ENCODE results near the gene TBC1D17.

The TBC1D17 gene

GRCh38 chr19:49877879-49878743 is 609 bp downstream of the TBC1D17 start:
- peak overlapping the region; percentile 95 for H3K4me3 ChIP-seq (ENCODE audit: low read length)
- H3K27me3 ChIP-seq (ENCODE audit: control insufficient read depth, insufficient read depth, low read length), result no peaks in the 10 kb centered on the region
- peak overlapping the region; percentile 71 for H3K9ac ChIP-seq (ENCODE audit: low read length)
- peaks cover 10% of the 10 kb centered on the region for H3K4me1 ChIP-seq (ENCODE audit: control insufficient read depth, insufficient read depth, low read length)
- peak overlapping the region; percentile 99 for H3K27ac ChIP-seq (ENCODE audit: low read depth, low read length)
- H3K36me3 ChIP-seq (ENCODE audit: control insufficient read depth, insufficient read depth, low read length), result peaks cover 33% of the 10 kb centered on the region

DNA sequence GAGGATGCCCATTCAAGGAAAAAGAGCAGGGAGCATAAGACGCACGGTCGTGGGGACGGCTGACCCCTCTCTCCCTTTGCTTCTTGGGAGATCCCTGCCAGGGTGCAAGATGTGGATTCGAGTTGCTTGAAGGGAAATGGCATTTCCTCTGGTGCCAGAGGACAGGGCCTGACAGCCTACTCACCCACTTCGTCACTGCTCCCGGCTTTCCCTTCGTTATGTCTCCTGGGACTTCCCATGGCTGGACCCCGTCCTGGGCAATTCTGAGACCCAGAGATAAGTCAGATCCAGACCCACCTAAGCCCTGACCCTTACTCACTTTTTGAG is 1.2 kb downstream of the TBC1D17 start:
- no peak overlapping the region for H3K9ac ChIP-seq (ENCODE audit: low read length)
- H3K36me3 ChIP-seq (ENCODE audit: control insufficient read depth, insufficient read depth, low read length), result peaks cover 39% of the 10 kb centered on the region
- H3K4me3 ChIP-seq (ENCODE audit: low read length), result peak overlapping the region; percentile 95
- H3K27me3 ChIP-seq (ENCODE audit: control insufficient read depth, insufficient read depth, low read length), result no peaks in the 10 kb centered on the region
- peaks cover 10% of the 10 kb centered on the region for H3K4me1 ChIP-seq (ENCODE audit: control insufficient read depth, insufficient read depth, low read length)
- H3K27ac ChIP-seq (ENCODE audit: low read depth, low read length), result no peak overlapping the region

- Histone ChIP-seq H3K27me3 (ENCODE audit: control insufficient read depth, insufficient read depth, low read length) (no peaks in the 10 kb centered on the region), H3K9ac (ENCODE audit: low read length) (no peak overlapping the region), H3K27ac (ENCODE audit: low read depth, low read length) (no peak overlapping the region), H3K4me1 (ENCODE audit: control insufficient read depth, insufficient read depth, low read length) (peaks cover 10% of the 10 kb centered on the region), H3K36me3 (ENCODE audit: control insufficient read depth, insufficient read depth, low read length) (peaks cover 46% of the 10 kb centered on the region), H3K4me3 (ENCODE audit: low read length) (no peak overlapping the region)
Observed at GRCh38 chr19:49879243-49879963, 1.9 kb downstream of the TBC1D17 start.

DNA sequence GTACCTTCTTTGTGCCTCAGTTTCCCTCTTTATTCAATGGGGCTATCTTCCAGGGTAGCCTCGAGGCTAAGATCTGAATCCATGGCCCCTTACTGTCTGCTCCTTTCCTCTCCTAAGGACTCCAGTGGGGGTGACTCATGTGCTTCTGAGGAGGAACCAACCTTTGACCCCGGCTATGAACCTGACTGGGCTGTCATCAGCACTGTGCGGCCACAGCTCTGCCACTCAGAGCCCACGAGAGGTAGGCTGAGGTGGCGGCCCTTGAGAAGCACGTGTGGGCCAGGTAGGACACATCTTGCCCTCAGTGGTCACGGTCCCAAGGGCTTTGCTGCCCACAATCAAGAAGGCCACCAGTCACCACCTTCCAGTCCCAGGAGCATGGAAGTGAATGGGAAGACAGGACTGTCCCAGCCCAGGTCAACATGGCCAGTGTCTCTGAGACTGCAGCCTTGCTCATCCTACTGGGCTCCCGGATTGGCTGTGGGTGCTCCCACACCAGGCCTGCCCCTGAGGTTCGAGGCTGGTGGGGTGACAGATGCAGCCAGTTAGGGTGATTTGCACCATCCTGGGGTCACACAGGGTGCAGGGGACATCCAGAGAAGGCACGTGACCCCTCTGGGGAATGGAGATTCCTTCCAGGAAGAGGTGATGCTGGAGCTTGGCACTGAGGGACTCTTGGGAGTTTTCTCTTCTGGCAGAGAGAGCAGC is 2.8 kb downstream of the TBC1D17 start:
- no peak overlapping the region for H3K9ac ChIP-seq (ENCODE audit: low read length)
- H3K4me1 ChIP-seq (ENCODE audit: control insufficient read depth, insufficient read depth, low read length), result peaks cover 9% of the 10 kb centered on the region
- H3K4me3 ChIP-seq (ENCODE audit: low read length), result no peak overlapping the region
- H3K27me3 ChIP-seq (ENCODE audit: control insufficient read depth, insufficient read depth, low read length), result no peaks in the 10 kb centered on the region
- peaks cover 51% of the 10 kb centered on the region for H3K36me3 ChIP-seq (ENCODE audit: control insufficient read depth, insufficient read depth, low read length)
- no peak overlapping the region for H3K27ac ChIP-seq (ENCODE audit: low read depth, low read length)

GRCh38 chr19:49881186-49881585 is 3.7 kb downstream of the TBC1D17 start:
- H3K4me1 ChIP-seq (ENCODE audit: control insufficient read depth, insufficient read depth, low read length), result peaks cover 4% of the 10 kb centered on the region
- no peaks in the 10 kb centered on the region for H3K27me3 ChIP-seq (ENCODE audit: control insufficient read depth, insufficient read depth, low read length)
- peaks cover 51% of the 10 kb centered on the region for H3K36me3 ChIP-seq (ENCODE audit: control insufficient read depth, insufficient read depth, low read length)
- H3K4me3 ChIP-seq (ENCODE audit: low read length), result no peak overlapping the region
- no peak overlapping the region for H3K9ac ChIP-seq (ENCODE audit: low read length)
- H3K27ac ChIP-seq (ENCODE audit: low read depth, low read length), result no peak overlapping the region

- Histone ChIP-seq H3K9ac (ENCODE audit: low read length) (no peak overlapping the region), H3K4me3 (ENCODE audit: low read length) (no peak overlapping the region), H3K27ac (ENCODE audit: low read depth, low read length) (no peak overlapping the region), H3K27me3 (ENCODE audit: control insufficient read depth, insufficient read depth, low read length) (no peaks in the 10 kb centered on the region), H3K36me3 (ENCODE audit: control insufficient read depth, insufficient read depth, low read length) (peaks cover 51% of the 10 kb centered on the region), H3K4me1 (ENCODE audit: control insufficient read depth, insufficient read depth, low read length) (peaks cover 4% of the 10 kb centered on the region)
Observed at GRCh38 chr19:49881672-49882394, 4.3 kb downstream of the TBC1D17 start.

GRCh38 chr19:49882643-49883042 is 5.1 kb downstream of the TBC1D17 start:
- no peaks in the 10 kb centered on the region for H3K27me3 ChIP-seq (ENCODE audit: control insufficient read depth, insufficient read depth, low read length)
- H3K27ac ChIP-seq (ENCODE audit: low read depth, low read length), result no peak overlapping the region
- no peak overlapping the region for H3K4me3 ChIP-seq (ENCODE audit: low read length)
- H3K36me3 ChIP-seq (ENCODE audit: control insufficient read depth, insufficient read depth, low read length), result peaks cover 51% of the 10 kb centered on the region
- H3K9ac ChIP-seq (ENCODE audit: low read length), result no peak overlapping the region
- peaks cover 4% of the 10 kb centered on the region for H3K4me1 ChIP-seq (ENCODE audit: control insufficient read depth, insufficient read depth, low read length)

DNA sequence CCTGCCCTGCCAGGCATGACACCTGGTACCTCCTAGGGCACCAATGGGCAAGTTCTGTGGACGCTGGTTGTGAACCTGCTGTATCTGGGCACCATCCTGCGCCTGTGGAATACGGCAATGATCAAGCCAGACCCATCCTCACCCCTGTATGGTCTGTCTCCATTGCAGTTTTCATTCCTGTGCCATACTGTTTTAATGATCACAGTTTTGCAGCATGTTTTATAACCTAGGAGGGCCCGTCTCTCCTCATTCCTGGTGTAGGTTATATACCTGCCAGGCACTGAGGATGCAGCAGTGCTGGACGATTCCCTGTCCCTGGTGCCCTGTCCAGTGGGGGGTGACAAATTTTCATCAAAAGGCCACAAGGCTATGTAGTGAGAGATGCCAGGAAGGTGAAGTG is 5.6 kb downstream of the TBC1D17 start:
- Histone ChIP-seq H3K27me3 (ENCODE audit: control insufficient read depth, insufficient read depth, low read length) (no peaks in the 10 kb centered on the region), H3K9ac (ENCODE audit: low read length) (no peak overlapping the region), H3K4me1 (ENCODE audit: control insufficient read depth, insufficient read depth, low read length) (peaks cover 3% of the 10 kb centered on the region)

DNA sequence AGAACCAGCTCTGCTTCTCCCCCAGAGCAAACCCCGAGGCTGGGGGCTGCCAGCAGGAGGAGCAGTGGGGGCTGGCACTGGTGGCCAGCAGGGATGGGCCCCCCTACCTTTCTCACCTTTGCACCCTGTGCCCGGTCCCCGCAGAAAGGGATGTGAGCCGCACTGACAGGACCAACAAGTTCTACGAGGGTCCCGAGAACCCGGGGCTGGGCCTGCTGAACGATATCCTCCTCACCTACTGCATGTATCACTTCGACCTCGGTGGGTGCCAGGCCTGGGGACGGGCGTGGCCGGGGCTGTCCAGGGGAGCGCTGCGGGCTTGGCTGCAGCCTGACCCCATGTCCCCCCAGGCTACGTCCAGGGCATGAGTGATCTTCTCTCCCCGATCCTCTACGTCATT is 6.6 kb downstream of the TBC1D17 start:
- Histone ChIP-seq H3K4me1 (ENCODE audit: control insufficient read depth, insufficient read depth, low read length) (no peaks in the 10 kb centered on the region), H3K9ac (ENCODE audit: low read length) (no peak overlapping the region), H3K4me3 (ENCODE audit: low read length) (no peak overlapping the region), H3K27me3 (ENCODE audit: control insufficient read depth, insufficient read depth, low read length) (no peaks in the 10 kb centered on the region), H3K27ac (ENCODE audit: low read depth, low read length) (no peak overlapping the region), H3K36me3 (ENCODE audit: control insufficient read depth, insufficient read depth, low read length) (peaks cover 48% of the 10 kb centered on the region)

More for the DNA sequence above, 5.6 kb downstream of the TBC1D17 start:
- Histone ChIP-seq H3K27ac (ENCODE audit: low read depth, low read length) (no peak overlapping the region), H3K4me3 (ENCODE audit: low read length) (no peak overlapping the region), H3K36me3 (ENCODE audit: control insufficient read depth, insufficient read depth, low read length) (peaks cover 51% of the 10 kb centered on the region)

GRCh38 chr19:49884760-49885159 is 7.3 kb downstream of the TBC1D17 start:
- Histone ChIP-seq H3K27me3 (ENCODE audit: control insufficient read depth, insufficient read depth, low read length) (no peaks in the 10 kb centered on the region), H3K9ac (ENCODE audit: low read length) (no peak overlapping the region), H3K36me3 (ENCODE audit: control insufficient read depth, insufficient read depth, low read length) (peaks cover 42% of the 10 kb centered on the region), H3K4me3 (ENCODE audit: low read length) (no peak overlapping the region), H3K4me1 (ENCODE audit: control insufficient read depth, insufficient read depth, low read length) (no peaks in the 10 kb centered on the region), H3K27ac (ENCODE audit: low read depth, low read length) (no peak overlapping the region)

- peaks cover 28% of the 10 kb centered on the region for H3K36me3 ChIP-seq (ENCODE audit: control insufficient read depth, insufficient read depth, low read length)
- H3K4me3 ChIP-seq (ENCODE audit: low read length), result no peak overlapping the region
- no peak overlapping the region for H3K27ac ChIP-seq (ENCODE audit: low read depth, low read length)
- H3K9ac ChIP-seq (ENCODE audit: low read length), result no peak overlapping the region
- no peaks in the 10 kb centered on the region for H3K4me1 ChIP-seq (ENCODE audit: control insufficient read depth, insufficient read depth, low read length)
- H3K27me3 ChIP-seq (ENCODE audit: control insufficient read depth, insufficient read depth, low read length), result no peaks in the 10 kb centered on the region
Observed at GRCh38 chr19:49887037-49887664, 9.6 kb downstream of the TBC1D17 start.

All from rectal smooth muscle tissue (tissue), 1 donor.